ENCODE measurements around the gene AP1S3.

- TF ChIP-seq ZNF350 (tag by site-specific recombination; IDR thresholded peaks at IDR 0.05) (no peak), CTCF (tag by site-specific recombination; IDR thresholded peaks at IDR 0.05) (no peak), ZNF174 (tag by site-specific recombination; IDR thresholded peaks at IDR 0.05) (no peak), ZBTB11 (tag by site-specific recombination; conservative IDR thresholded peaks at IDR 0.05; ENCODE audit: low read depth) (no peak), ZNF138 (tag by site-specific recombination; IDR thresholded peaks at IDR 0.05; ENCODE audit: borderline replicate concordance) (no peak), ZNF701 (tag by site-specific recombination; IDR thresholded peaks at IDR 0.05) (no peak)
Measured at GRCh38 chr2:223771475-223771874, 65.9 kb downstream of the AP1S3 start.

Data from HEK293 (cell line).